ENCODE results near the gene CCSER1.

The CCSER1 gene

DNA sequence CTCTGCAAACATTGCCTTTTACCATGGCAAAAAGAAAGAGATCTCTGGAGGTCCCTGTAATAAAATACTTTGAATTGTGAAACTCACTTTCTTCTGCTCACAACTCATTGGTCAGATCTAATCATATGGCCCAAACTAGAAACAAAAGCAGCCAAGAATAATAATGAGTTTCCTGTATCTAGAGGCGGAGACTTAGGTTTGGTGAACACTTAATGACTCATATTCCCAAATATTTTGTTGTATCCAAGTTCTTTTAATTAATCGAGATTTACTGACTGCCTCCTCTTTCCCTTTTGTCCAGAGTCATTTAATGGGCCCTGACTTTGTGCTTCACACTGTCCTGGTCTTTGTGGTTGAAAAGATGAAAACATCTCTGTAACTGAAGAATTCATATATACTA is 190.6 kb downstream of the CCSER1 start:
- H3K79me2 ChIP-seq (ENCODE audit: insufficient read depth, low read length), result no peaks in the 10 kb centered on the region
- TF ChIP-seq, protein P1, sequence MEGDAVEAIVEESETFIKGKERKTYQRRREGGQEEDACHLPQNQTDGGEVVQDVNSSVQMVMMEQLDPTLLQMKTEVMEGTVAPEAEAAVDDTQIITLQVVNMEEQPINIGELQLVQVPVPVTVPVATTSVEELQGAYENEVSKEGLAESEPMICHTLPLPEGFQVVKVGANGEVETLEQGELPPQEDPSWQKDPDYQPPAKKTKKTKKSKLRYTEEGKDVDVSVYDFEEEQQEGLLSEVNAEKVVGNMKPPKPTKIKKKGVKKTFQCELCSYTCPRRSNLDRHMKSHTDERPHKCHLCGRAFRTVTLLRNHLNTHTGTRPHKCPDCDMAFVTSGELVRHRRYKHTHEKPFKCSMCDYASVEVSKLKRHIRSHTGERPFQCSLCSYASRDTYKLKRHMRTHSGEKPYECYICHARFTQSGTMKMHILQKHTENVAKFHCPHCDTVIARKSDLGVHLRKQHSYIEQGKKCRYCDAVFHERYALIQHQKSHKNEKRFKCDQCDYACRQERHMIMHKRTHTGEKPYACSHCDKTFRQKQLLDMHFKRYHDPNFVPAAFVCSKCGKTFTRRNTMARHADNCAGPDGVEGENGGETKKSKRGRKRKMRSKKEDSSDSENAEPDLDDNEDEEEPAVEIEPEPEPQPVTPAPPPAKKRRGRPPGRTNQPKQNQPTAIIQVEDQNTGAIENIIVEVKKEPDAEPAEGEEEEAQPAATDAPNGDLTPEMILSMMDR (conservative IDR thresholded peaks at IDR 0.05; ENCODE audit: low read length), result no peak
- TF ChIP-seq EZH2phosphoT487 (IDR thresholded peaks at IDR 0.05; ENCODE audit: borderline replicate concordance), result no peak
- H3K9me2 ChIP-seq (replicated peaks; ENCODE audit: low read depth, low read length), result no peaks in the 10 kb centered on the region
- H3K9me3 ChIP-seq (ENCODE audit: insufficient read depth, low read depth, low read length), result no peaks in the 10 kb centered on the region
- 0 out of 2 replicates have a peak overlapping the region, but pooled peaks have one; percentile 19 for H2AFZ ChIP-seq (ENCODE audit: low read length)
- H3K27me3 ChIP-seq (ENCODE audit: insufficient read depth, low read length, poor library complexity, severe bottlenecking), result no peaks in the 10 kb centered on the region
- no peaks in the 10 kb centered on the region for H3K36me3 ChIP-seq (ENCODE audit: insufficient read depth, low read length)
- H3K4me3 ChIP-seq (ENCODE audit: low read length, poor library complexity, severe bottlenecking), result no peak overlapping the region
- no peaks in the 10 kb centered on the region for H4K20me1 ChIP-seq (ENCODE audit: insufficient read depth, low read length, poor library complexity, severe bottlenecking)
- no peaks in the 10 kb centered on the region for H3K4me1 ChIP-seq (ENCODE audit: insufficient read depth, low read length, poor library complexity, severe bottlenecking)
- no peaks in the 10 kb centered on the region for H3F3A ChIP-seq (ENCODE audit: low read depth)
- no peak overlapping the region for H3K4me2 ChIP-seq (ENCODE audit: low read depth, low read length, poor library complexity, severe bottlenecking)
- no peak overlapping the region for H3K9ac ChIP-seq (ENCODE audit: low read depth, low read length, poor library complexity, severe bottlenecking)

DNA sequence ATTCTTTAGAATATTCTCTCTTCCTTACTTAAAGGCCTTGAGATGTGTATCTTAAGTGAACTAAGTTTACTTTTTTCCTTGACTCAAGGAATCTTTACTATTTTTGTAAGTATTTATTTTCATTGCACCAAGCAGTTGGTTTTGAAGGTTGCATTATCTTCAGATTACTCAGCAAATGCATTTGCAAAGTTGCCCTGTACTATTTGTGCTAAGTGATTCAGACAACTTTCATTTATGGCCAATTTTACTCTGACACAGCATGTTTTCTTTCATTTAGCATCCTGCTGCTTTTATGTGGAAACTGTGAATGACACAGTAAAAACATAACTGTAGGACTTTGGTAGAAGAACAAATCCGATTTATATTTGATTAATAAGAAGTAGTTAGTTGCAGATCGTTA is 191.0 kb downstream of the CCSER1 start:
- Histone ChIP-seq H2AFZ (ENCODE audit: low read length) (0 out of 2 replicates have a peak overlapping the region, but pooled peaks have one; percentile 19), H3K4me2 (ENCODE audit: low read depth, low read length, poor library complexity, severe bottlenecking) (no peak overlapping the region), H3K27me3 (ENCODE audit: insufficient read depth, low read length, poor library complexity, severe bottlenecking) (no peaks in the 10 kb centered on the region), H3K79me2 (ENCODE audit: insufficient read depth, low read length) (no peaks in the 10 kb centered on the region), H4K20me1 (ENCODE audit: insufficient read depth, low read length, poor library complexity, severe bottlenecking) (no peaks in the 10 kb centered on the region), H3K9me3 (ENCODE audit: insufficient read depth, low read depth, low read length) (no peaks in the 10 kb centered on the region), H3K9ac (ENCODE audit: low read depth, low read length, poor library complexity, severe bottlenecking) (no peak overlapping the region), H3K4me1 (ENCODE audit: insufficient read depth, low read length, poor library complexity, severe bottlenecking) (no peaks in the 10 kb centered on the region), H3K4me3 (ENCODE audit: low read length, poor library complexity, severe bottlenecking) (no peak overlapping the region), H3K36me3 (ENCODE audit: insufficient read depth, low read length) (no peaks in the 10 kb centered on the region), H3F3A (ENCODE audit: low read depth) (no peaks in the 10 kb centered on the region), H3K9me2 (replicated peaks; ENCODE audit: low read depth, low read length) (no peaks in the 10 kb centered on the region)
- TF ChIP-seq, protein P1 (conservative IDR thresholded peaks at IDR 0.05; ENCODE audit: low read length), result no peak
- TF ChIP-seq EZH2phosphoT487 (IDR thresholded peaks at IDR 0.05; ENCODE audit: borderline replicate concordance), result no peak

DNA sequence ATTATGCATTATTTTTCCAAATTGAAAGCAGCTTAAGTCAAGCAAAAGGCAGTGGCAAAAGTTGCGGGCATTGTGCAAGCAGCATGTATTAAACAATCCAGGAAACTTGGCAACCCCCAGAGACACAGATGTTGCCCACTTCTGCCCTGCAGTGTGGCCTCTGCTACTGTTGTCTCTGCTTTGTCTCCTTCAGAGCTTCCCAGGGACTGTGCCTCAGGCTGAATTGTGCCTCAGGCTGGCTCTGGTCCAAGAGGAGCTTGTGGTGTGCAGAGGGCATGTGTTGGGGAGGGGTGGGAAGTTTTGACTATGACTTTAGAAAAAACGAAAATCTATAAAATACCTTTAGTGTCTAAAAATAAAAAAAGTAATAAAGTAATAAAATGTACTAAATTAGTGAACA is 201.4 kb downstream of the CCSER1 start:
- H3F3A ChIP-seq (ENCODE audit: low read depth), result no peaks in the 10 kb centered on the region
- no peaks in the 10 kb centered on the region for H3K9me2 ChIP-seq (replicated peaks; ENCODE audit: low read depth, low read length)
- H3K27me3 ChIP-seq (ENCODE audit: insufficient read depth, low read length, poor library complexity, severe bottlenecking), result no peaks in the 10 kb centered on the region
- no peaks in the 10 kb centered on the region for H3K79me2 ChIP-seq (ENCODE audit: insufficient read depth, low read length)
- H3K36me3 ChIP-seq (ENCODE audit: insufficient read depth, low read length), result no peaks in the 10 kb centered on the region
- H3K9ac ChIP-seq (ENCODE audit: low read depth, low read length, poor library complexity, severe bottlenecking), result no peak overlapping the region
- no peak overlapping the region for H3K4me3 ChIP-seq (ENCODE audit: low read length, poor library complexity, severe bottlenecking)
- TF ChIP-seq EZH2phosphoT487 (IDR thresholded peaks at IDR 0.05; ENCODE audit: borderline replicate concordance), result no peak
- no peaks in the 10 kb centered on the region for H3K4me1 ChIP-seq (ENCODE audit: insufficient read depth, low read length, poor library complexity, severe bottlenecking)
- no peak overlapping the region for H2AFZ ChIP-seq (ENCODE audit: low read length)
- no peaks in the 10 kb centered on the region for H3K9me3 ChIP-seq (ENCODE audit: insufficient read depth, low read depth, low read length)
- H3K4me2 ChIP-seq (ENCODE audit: low read depth, low read length, poor library complexity, severe bottlenecking), result no peak overlapping the region
- no peaks in the 10 kb centered on the region for H4K20me1 ChIP-seq (ENCODE audit: insufficient read depth, low read length, poor library complexity, severe bottlenecking)

DNA sequence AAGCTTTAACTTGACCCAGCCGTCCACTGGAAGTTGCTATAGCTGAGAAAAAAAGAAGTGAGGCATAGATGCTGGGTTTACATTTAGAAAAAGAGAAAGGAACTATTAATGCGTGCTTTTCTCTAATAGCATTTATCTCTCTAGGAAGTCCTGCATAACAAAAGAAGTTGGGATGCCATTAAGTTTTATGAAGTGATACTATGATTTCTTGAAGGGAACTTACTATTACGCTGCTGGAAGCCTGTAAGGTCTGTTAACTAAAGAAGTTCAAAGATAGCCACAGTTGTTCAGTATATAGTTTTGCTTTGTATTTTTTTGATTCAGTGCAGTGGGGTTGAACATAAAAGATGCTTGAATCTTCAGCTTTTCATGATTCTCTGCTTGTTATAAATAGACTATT is 203.4 kb downstream of the CCSER1 start:
- no peaks in the 10 kb centered on the region for H3K27me3 ChIP-seq (ENCODE audit: insufficient read depth, low read length, poor library complexity, severe bottlenecking)
- H3F3A ChIP-seq (ENCODE audit: low read depth), result no peaks in the 10 kb centered on the region
- no peak overlapping the region for H3K9ac ChIP-seq (ENCODE audit: low read depth, low read length, poor library complexity, severe bottlenecking)
- no peaks in the 10 kb centered on the region for H3K79me2 ChIP-seq (ENCODE audit: insufficient read depth, low read length)
- H3K4me1 ChIP-seq (ENCODE audit: insufficient read depth, low read length, poor library complexity, severe bottlenecking), result no peaks in the 10 kb centered on the region
- H3K4me3 ChIP-seq (ENCODE audit: low read length, poor library complexity, severe bottlenecking), result no peak overlapping the region
- no peaks in the 10 kb centered on the region for H3K9me2 ChIP-seq (replicated peaks; ENCODE audit: low read depth, low read length)
- no peak overlapping the region for H3K4me2 ChIP-seq (ENCODE audit: low read depth, low read length, poor library complexity, severe bottlenecking)
- H3K36me3 ChIP-seq (ENCODE audit: insufficient read depth, low read length), result no peaks in the 10 kb centered on the region
- TF ChIP-seq, protein P1 (conservative IDR thresholded peaks at IDR 0.05; ENCODE audit: low read length), result no peak
- no peak for TF ChIP-seq EZH2phosphoT487 (IDR thresholded peaks at IDR 0.05; ENCODE audit: borderline replicate concordance)
- no peaks in the 10 kb centered on the region for H3K9me3 ChIP-seq (ENCODE audit: insufficient read depth, low read depth, low read length)
- H2AFZ ChIP-seq (ENCODE audit: low read length), result no peak overlapping the region
- H4K20me1 ChIP-seq (ENCODE audit: insufficient read depth, low read length, poor library complexity, severe bottlenecking), result no peaks in the 10 kb centered on the region

All from Loucy (cell line).